Adrenal gland (tissue), 12 donors: ENCODE measurements around the gene OR6C70. TPM values are rescaled to one million over a fixed set of nuclear protein-coding genes. Genes with fewer than 3 reads are reported as not detected.
"Not testable (repeated sequence)": the region's sequence is repeated elsewhere in the genome, so short reads cannot be mapped to it uniquely, and the experiment has no call there.

Experiments used
- DNase-seq, 7 donors: peaks; one replicate each; pipeline ENCODE4 v3.0.0-alpha.2; 2019 to 2020
- H3K27ac ChIP-seq, 5 donors: fragments of 200-600 bp; sonication (generic) in 4 of 5; 1 replicate in 3 of 5; 2 replicates in 2 of 5; pipeline versions ENCODE4 v1.5.1 to v1.8.0; 2016 to 2020; ENCODE audit warnings: mild to moderate bottlenecking in 1 of 5
- H3K27me3 ChIP-seq: fragments of 200-600 bp; 2 replicates; pipeline ENCODE4 v1.8.0; 2021
- H3K36me3 ChIP-seq, 2 donors: fragments of 200-600 bp; replicated peaks in 1 of 2; 1 replicate in 1 of 2; 2 replicates in 1 of 2; pipeline versions ENCODE4 v1.5.1 to v1.8.0; 2018 to 2022
- H3K4me1 ChIP-seq, 2 donors: fragments of 200-600 bp; replicated peaks in 1 of 2; 1 replicate in 1 of 2; 2 replicates in 1 of 2; pipeline versions ENCODE4 v1.5.1 to v1.8.0; 2018 to 2021
- H3K4me3 ChIP-seq, 4 donors: fragments of 200-600 bp; sonication (generic) in 3 of 4; one replicate each; pipeline ENCODE4 v1.5.1; 2016 to 2018
- H3K9me3 ChIP-seq, 3 donors: fragments of 200-600 bp; sonication (generic) in 1 of 3; replicated peaks in 1 of 3; 1 replicate in 2 of 3; 2 replicates in 1 of 3; pipeline versions ENCODE4 v1.5.1 to v1.8.0; 2016 to 2021
- POLR2A ChIP-seq, 2 donors: fragments of 450-650 bp; IDR thresholded peaks; one replicate each; pipeline ENCODE4 v1.6.1; 2017; ENCODE audit warnings: antibody characterized with exemption in 2 of 2, mild to moderate bottlenecking in 2 of 2, moderate library complexity in 1 of 2
- WGBS, 4 donors: extraction: QIAGEN DNeasy Blood & Tissue Kit in 2 of 4; methylation state at CpG; one replicate each; pipeline versions ENCODE4 v1.1.5 to v1.1.7; 2013 to 2017; 5-methylcytosine and 5-hydroxymethylcytosine counted together
- intact Hi-C, 2 donors: fragments of 100-400 bp; cut with DNase I; formaldehyde crosslinking; loops; one replicate each; pipeline versions ENCODE4 v1.14.1 to v1.15.0; 2022 to 2023
- polyA plus RNA-seq, 3 donors: library from polyadenylated mRNA; stranded (reverse); fragments of 200-250 nt in 2 of 3; fragments of 350-450 nt in 1 of 3; fragmentation: Illumina TruSeq in 1 of 3; extraction: RNeasy Lipid Tissue Mini Kit (QIAGEN cat#74804) in 1 of 3; gene quantifications; one replicate each; pipeline ENCODE4 v1.2.3, GENCODE V29; 2013 to 2014
- total RNA-seq, 9 donors: library from RNA; depleted of rRNA in 4 of 9; stranded (reverse); fragments of >200 nt in 4 of 9; fragments of 120-200 nt in 1 of 9; fragmentation: NEBNext Ultra II Directional in 1 of 9; extraction: Animal tissue kit (Norgen Biotek cat#: 25700) in 1 of 9; gene quantifications; one replicate each; pipeline versions ENCODE4 v1.1.0 to v1.2.4, GENCODE V29; 2013 to 2023
- TF ChIP-seq, protein P1 (sequence below), 6 experiments: fragments of 450-650 bp in 4 of 6; fragments of 200-600 bp in 2 of 6; sonication (generic) in 1 of 6; IDR thresholded peaks; 1 replicate in 5 of 6; 2 replicates in 1 of 6; pipeline versions ENCODE4 v1.5.1 to v1.8.0; 2016 to 2021; ENCODE audit warnings: antibody characterized with exemption in 6 of 6, mild to moderate bottlenecking in 2 of 6, moderate library complexity in 1 of 6
- donor health status: healthy with polysubstance abuse.
- donor health status: Bipolar disorder and iron deficiency.
- donor health status: DM: yes; HTN: yes; CAD: no.
- donor health status: DM: no; HTN: no; CAD: no.
- donor health status: DM: no; HTN: no; CAD: no.
- donor health status: DM: yes; HTN: yes; CAD: no.

The OR6C70 gene
- total and polyA plus RNA-seq, 12 donors, result not detected

- WGBS, 4 donors, result 80 to 86% (median 82%) methylated on average over 5 of the region's 5 CpGs
- TF ChIP-seq, protein P1, sequence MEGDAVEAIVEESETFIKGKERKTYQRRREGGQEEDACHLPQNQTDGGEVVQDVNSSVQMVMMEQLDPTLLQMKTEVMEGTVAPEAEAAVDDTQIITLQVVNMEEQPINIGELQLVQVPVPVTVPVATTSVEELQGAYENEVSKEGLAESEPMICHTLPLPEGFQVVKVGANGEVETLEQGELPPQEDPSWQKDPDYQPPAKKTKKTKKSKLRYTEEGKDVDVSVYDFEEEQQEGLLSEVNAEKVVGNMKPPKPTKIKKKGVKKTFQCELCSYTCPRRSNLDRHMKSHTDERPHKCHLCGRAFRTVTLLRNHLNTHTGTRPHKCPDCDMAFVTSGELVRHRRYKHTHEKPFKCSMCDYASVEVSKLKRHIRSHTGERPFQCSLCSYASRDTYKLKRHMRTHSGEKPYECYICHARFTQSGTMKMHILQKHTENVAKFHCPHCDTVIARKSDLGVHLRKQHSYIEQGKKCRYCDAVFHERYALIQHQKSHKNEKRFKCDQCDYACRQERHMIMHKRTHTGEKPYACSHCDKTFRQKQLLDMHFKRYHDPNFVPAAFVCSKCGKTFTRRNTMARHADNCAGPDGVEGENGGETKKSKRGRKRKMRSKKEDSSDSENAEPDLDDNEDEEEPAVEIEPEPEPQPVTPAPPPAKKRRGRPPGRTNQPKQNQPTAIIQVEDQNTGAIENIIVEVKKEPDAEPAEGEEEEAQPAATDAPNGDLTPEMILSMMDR (IDR thresholded peaks at IDR 0.05), result no peak
- no peak for TF ChIP-seq POLR2A (IDR thresholded peaks at IDR 0.05)
- H3K36me3 ChIP-seq, result no peaks in the 10 kb centered on the region
- H3K4me1 ChIP-seq, result no peaks in the 10 kb centered on the region
- no peaks in the 10 kb centered on the region for H3K9me3 ChIP-seq
- intact Hi-C loops, result no loop called here
- no peaks in the 10 kb centered on the region for H3K27me3 ChIP-seq
- H3K27ac ChIP-seq, result no peak overlapping the region
- DNase-seq, result no peak
- no peak overlapping the region for H3K4me3 ChIP-seq
Measured at GRCh38 chr12:55446326-55446725, 23.6 kb downstream of the OR6C70 start.

- H3K4me3 ChIP-seq, result no peak overlapping the region
- WGBS, 4 donors, result 78 to 96% (median 91%) methylated on average over 1 of the region's 1 CpG
- H3K4me1 ChIP-seq, result no peaks in the 10 kb centered on the region
- no peaks in the 10 kb centered on the region for H3K36me3 ChIP-seq
- no peaks in the 10 kb centered on the region for H3K9me3 ChIP-seq
- no peaks in the 10 kb centered on the region for H3K27me3 ChIP-seq
- H3K27ac ChIP-seq, result no peak overlapping the region
- DNase-seq, result no peak
- intact Hi-C loops, result no loop called here
- TF ChIP-seq, protein P1 (IDR thresholded peaks at IDR 0.05), result no peak
- no peak for TF ChIP-seq POLR2A (IDR thresholded peaks at IDR 0.05)
Measured at GRCh38 chr12:55445357-55445756, 24.6 kb downstream of the OR6C70 start.

DNA sequence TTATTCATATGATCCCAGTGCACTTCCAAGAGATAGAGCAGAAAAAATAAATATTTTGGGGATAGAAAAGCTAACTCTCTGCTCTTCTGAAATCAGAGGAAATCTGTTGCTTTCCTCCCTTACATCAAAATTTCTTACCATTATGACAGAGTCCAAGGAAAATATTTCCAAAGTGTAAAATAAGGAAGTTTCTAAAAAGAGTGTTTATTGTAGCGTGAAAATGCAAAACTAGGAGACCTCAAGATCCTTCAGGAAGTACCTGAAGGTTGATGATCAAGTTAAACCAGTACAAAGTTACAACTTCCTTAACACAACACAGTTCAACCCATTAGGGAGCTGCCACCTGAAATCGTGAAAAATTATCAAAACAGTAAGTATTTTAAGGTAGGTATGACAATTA, 26.2 kb downstream of the OR6C70 start, which contains the start of gene OR6C2:
Gene OR6C2 (plus strand): TSS at position 301 of the 400 bp plus-strand sequence. CDS start 8,138 bp downstream, outside the sequence.
- H3K36me3 ChIP-seq, result no peaks in the 10 kb centered on the region
- 45 to 63% (median 53%) methylated on average over 2 of the region's 2 CpGs for WGBS, 4 donors
- TF ChIP-seq POLR2A (IDR thresholded peaks at IDR 0.05), result no peak
- TF ChIP-seq, protein P1 (IDR thresholded peaks at IDR 0.05), result no peak
- no peaks in the 10 kb centered on the region for H3K4me1 ChIP-seq
- no peaks in the 10 kb centered on the region for H3K9me3 ChIP-seq
- no peak within 1 kb of the TSS for H3K4me3 ChIP-seq
- no peak within 1 kb of the TSS for H3K27ac ChIP-seq
- H3K27me3 ChIP-seq, result no peaks in the 10 kb centered on the region
- intact Hi-C loops, result no loop called here
- DNase-seq, result no peak

DNA sequence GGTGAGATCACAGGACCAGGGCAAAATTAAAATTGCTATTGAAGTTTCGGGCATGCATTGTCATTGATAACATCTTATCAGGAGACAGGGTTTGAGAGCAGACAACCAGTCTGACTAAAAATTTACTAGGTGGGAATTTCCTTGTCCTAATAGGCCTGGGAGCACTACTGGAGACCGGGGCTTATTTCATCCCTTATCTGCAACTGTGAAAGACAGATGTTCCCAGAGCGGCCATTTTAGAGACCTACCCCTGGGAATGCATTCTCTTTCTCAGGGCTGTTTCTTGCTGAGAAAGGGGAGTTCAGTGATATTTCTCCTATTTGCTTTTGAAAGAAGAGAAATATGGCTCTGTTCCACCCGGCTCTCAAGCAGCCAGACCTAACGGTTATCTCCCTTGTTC, 28.7 kb downstream of the OR6C70 start:
- H3K27ac ChIP-seq, H3K4me1 ChIP-seq, intact Hi-C loops, H3K36me3 ChIP-seq, DNase-seq, H3K4me3 ChIP-seq, H3K9me3 ChIP-seq, H3K27me3 ChIP-seq: not testable (repeated sequence)
- 80 to 91% (median 81%) methylated on average over 5 of the region's 5 CpGs for WGBS, 4 donors
